ENCODE results near the gene TIMM44.

- no peak for TF ChIP-seq MAFK (IDR thresholded peaks at IDR 0.05; ENCODE audit: low read depth, low read length)
- TF ChIP-seq KDM1A (IDR thresholded peaks at IDR 0.05; ENCODE audit: borderline replicate concordance, low read length) = no peak
Observed at GRCh38 chr19:7918615-7919421, 24.6 kb downstream of the TIMM44 start.
